Lower lobe of right lung (tissue), 2 donors: ENCODE results near the gene MYO5A. TPM values are rescaled to one million over a fixed set of nuclear protein-coding genes. Genes with fewer than 3 reads are reported as not detected.

ENCODE experiments used
- ATAC-seq, 2 donors: fragments of 200-7000 bp; cut with Tn5 transposase; one replicate each; pipeline ENCODE4 v1.9.1; 2020 to 2022; ENCODE audit warnings: mild to moderate bottlenecking in 2 of 2, moderate library complexity in 2 of 2
- DNase-seq: peaks from one replicate; pipeline ENCODE4 v3.0.0-alpha.2; 2020
- H3K27ac ChIP-seq: fragments of 200-600 bp; one replicate; pipeline ENCODE4 v1.8.0; 2022
- H3K27me3 ChIP-seq: fragments of 200-600 bp; one replicate; pipeline ENCODE4 v1.8.0; 2022; ENCODE audit warnings: low read depth
- H3K36me3 ChIP-seq: fragments of 200-600 bp; one replicate; pipeline ENCODE4 v1.8.0; 2022; ENCODE audit warnings: mild to moderate bottlenecking
- H3K4me1 ChIP-seq: fragments of 200-600 bp; one replicate; pipeline ENCODE4 v1.8.0; 2022
- H3K4me3 ChIP-seq: fragments of 200-600 bp; one replicate; pipeline ENCODE4 v1.8.0; 2022; ENCODE audit warnings: mild to moderate bottlenecking
- H3K9me3 ChIP-seq: fragments of 200-600 bp; one replicate; pipeline ENCODE4 v1.8.0; 2022
- CTCF ChIP-seq: fragments of 200-600 bp; IDR thresholded peaks from one replicate; pipeline ENCODE4 v1.8.0; 2022; ENCODE audit warnings: antibody characterized with exemption, mild to moderate bottlenecking
- intact Hi-C: fragments of 100-400 bp; cut with DNase I; formaldehyde crosslinking; loops from one replicate; pipeline ENCODE4 v1.11.0; 2022
- total RNA-seq: library from RNA; stranded (reverse); fragmentation: NEBNext Ultra II Directional; extraction: Animal tissue kit (Norgen Biotek cat#: 25700); gene quantifications from one replicate; pipeline ENCODE4 v1.2.1, GENCODE V29; 2021
- donor health status: DM: no; HTN: yes; CAD: no; lungs with severe emphysema.

MYO5A gene
- total RNA-seq, 1 donor from 2014 or later, result 36.1 TPM

- ATAC-seq (no peak), DNase-seq (no peak)
- no peaks in the 10 kb centered on the region for H3K9me3 ChIP-seq
- no peak for TF ChIP-seq CTCF
- H3K27ac ChIP-seq, result no peak overlapping the region
- intact Hi-C loops, result no loop called here
- no peak overlapping the region for H3K4me3 ChIP-seq
- H3K27me3 ChIP-seq, result no peaks in the 10 kb centered on the region
- peaks cover 43% of the 10 kb centered on the region for H3K4me1 ChIP-seq
- no peaks in the 10 kb centered on the region for H3K36me3 ChIP-seq
These were observed 5.0 kb downstream of the MYO5A start for GRCh38 chr15:52523647-52524046.

GRCh38 chr15:52523192-52523591 is 5.5 kb downstream of the MYO5A start:
- no peak for DNase-seq
- Histone ChIP-seq H3K27ac (no peak overlapping the region), H3K9me3 (no peaks in the 10 kb centered on the region), H3K4me1 (peaks cover 43% of the 10 kb centered on the region), H3K4me3 (no peak overlapping the region), H3K36me3 (no peaks in the 10 kb centered on the region), H3K27me3 (no peaks in the 10 kb centered on the region)
- intact Hi-C loops, result no loop called here
- ATAC-seq, result peak in 1 of 2 donors; percentile 44
- no peak for TF ChIP-seq CTCF

GRCh38 chr15:52521682-52522081 is 7.0 kb downstream of the MYO5A start:
- no peak for TF ChIP-seq CTCF
- Histone ChIP-seq H3K27me3 (no peaks in the 10 kb centered on the region), H3K36me3 (no peaks in the 10 kb centered on the region), H3K9me3 (no peaks in the 10 kb centered on the region), H3K4me3 (no peak overlapping the region), H3K4me1 (peaks cover 31% of the 10 kb centered on the region), H3K27ac (no peak overlapping the region)
- ATAC-seq, result no peak
- DNase-seq, result no peak
- intact Hi-C loops, result no loop called here

GRCh38 chr15:52520421-52520820 is 8.3 kb downstream of the MYO5A start:
- no peaks in the 10 kb centered on the region for H3K36me3 ChIP-seq
- no peaks in the 10 kb centered on the region for H3K27me3 ChIP-seq
- H3K4me1 ChIP-seq, result peaks cover 31% of the 10 kb centered on the region
- H3K9me3 ChIP-seq, result no peaks in the 10 kb centered on the region
- ATAC-seq, result no peak
- no peak for DNase-seq
- no peak overlapping the region for H3K27ac ChIP-seq
- no peak for TF ChIP-seq CTCF
- intact Hi-C loops, result no loop called here
- H3K4me3 ChIP-seq, result no peak overlapping the region

GRCh38 chr15:52518487-52519371 is 10.0 kb downstream of the MYO5A start:
- no peaks in the 10 kb centered on the region for H3K27me3 ChIP-seq
- H3K4me1 ChIP-seq, result peaks cover 25% of the 10 kb centered on the region
- H3K36me3 ChIP-seq, result no peaks in the 10 kb centered on the region
- no peak for DNase-seq
- ATAC-seq, result no peak
- no peak overlapping the region for H3K27ac ChIP-seq
- TF ChIP-seq CTCF, result no peak
- no peak overlapping the region for H3K4me3 ChIP-seq
- intact Hi-C loops, result no loop called here
- H3K9me3 ChIP-seq, result no peaks in the 10 kb centered on the region
